ENCODE data around the gene PXK. TPM values are rescaled to one million over a fixed set of nuclear protein-coding genes. Genes with fewer than 3 reads are reported as not detected.
A peak's percentile ranks its signal among the peaks of the same experiment; 100 is the strongest.

PXK gene
- total RNA-seq, 2 experiments from 2014 or later = 50.7 to 51.2 TPM

GRCh38 chr3:58469096-58469495, 136.4 kb downstream of the PXK start:
- H3K4me3 Mint-ChIP-seq = no peak overlapping the region
- no peak for DNase-seq
- H3K4me1 Mint-ChIP-seq = peaks cover 58% of the 10 kb centered on the region
- H3K36me3 Mint-ChIP-seq (ENCODE audit: low read depth) = no peaks in the 10 kb centered on the region
- H3K27ac Mint-ChIP-seq = no peak overlapping the region
- POLR2A ChIA-PET = no interaction called here
- H3K9me3 Mint-ChIP-seq = no peaks in the 10 kb centered on the region
- H3K27me3 Mint-ChIP-seq = no peaks in the 10 kb centered on the region
- CTCF ChIA-PET = interaction anchor here (0.7 to 6.1 kb wide), 4 partner anchors 23 to 162 kb away, joined by 3 to 28 read pairs (median 4); partner anchors contain the start of genes HTD2, KCTD6 and RPP14

GRCh38 chr3:58470363-58471024, 137.8 kb downstream of the PXK start:
- POLR2A ChIA-PET = interaction anchor here (0.7 to 4.2 kb wide), 9 partner anchors 13 to 914 kb away, joined by 3 to 44 read pairs (median 4); partner anchors contain the start of genes HTD2, KCTD6, PDE12 and PDHB
- Mint-ChIP-seq H3K36me3 (ENCODE audit: low read depth) (no peaks in the 10 kb centered on the region), H3K4me3 (no peak overlapping the region), H3K9me3 (no peaks in the 10 kb centered on the region), H3K4me1 (peaks cover 63% of the 10 kb centered on the region), H3K27ac (peak overlapping the region; percentile 89), H3K27me3 (no peaks in the 10 kb centered on the region)
- no peak for DNase-seq
- CTCF ChIA-PET = interaction anchor here (1.0 to 6.1 kb wide), 9 partner anchors 14 to 164 kb away, joined by 3 to 56 read pairs (median 5); partner anchors contain the start of genes HTD2, KCTD6, PDHB and PXK

DNA sequence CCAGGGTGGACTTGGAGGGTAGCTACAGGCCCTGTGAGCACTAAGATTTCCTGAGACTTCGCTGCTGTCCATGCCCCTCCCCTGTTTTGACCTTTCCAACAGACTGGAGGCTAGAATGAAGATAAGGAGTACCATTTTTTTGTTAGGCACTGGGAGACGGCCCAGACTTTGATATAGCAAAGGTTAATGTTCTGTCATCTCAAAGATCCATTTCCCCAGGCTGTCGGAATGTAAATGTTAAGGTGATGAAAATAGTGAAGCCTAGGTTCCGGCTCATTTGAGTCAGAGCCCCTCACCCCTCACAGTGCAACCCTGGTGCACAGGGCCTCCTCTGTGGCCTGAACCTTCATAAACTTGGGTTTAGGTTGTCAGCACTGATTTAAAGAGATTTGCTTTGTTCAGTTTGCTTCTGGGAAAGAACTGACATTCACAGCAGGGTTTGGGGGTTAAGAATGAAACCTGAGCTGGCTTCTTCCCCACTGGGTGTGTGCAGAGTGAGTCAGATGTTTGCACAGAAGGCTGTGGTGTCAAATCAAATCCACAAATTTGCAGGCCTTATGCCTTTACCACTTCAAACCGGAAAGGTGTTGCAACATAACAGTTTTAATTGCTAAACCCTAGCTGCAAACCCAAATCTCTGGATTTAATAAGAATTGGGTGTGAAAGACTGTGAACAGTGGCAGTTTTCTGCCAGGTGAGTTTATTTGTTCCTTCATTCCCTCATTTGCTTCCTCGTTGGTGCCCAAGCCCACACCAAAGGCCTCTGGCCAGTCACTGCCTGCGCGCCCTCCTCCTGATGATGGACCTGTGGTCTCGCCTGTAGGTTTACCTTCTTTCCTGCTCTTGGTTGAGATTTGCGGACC, 138.6 kb downstream of the PXK start:
- Mint-ChIP-seq H3K9me3 (no peaks in the 10 kb centered on the region), H3K27me3 (no peaks in the 10 kb centered on the region), H3K36me3 (ENCODE audit: low read depth) (no peaks in the 10 kb centered on the region), H3K4me3 (peak overlapping the region; percentile 62), H3K27ac (peak overlapping the region; percentile 89), H3K4me1 (peaks cover 61% of the 10 kb centered on the region)
- DNase-seq = peak; percentile 75
- POLR2A ChIA-PET = interaction anchor here (0.7 to 4.2 kb wide), 11 partner anchors 12 to 915 kb away, joined by 3 to 44 read pairs (median 4); partner anchors contain the start of genes HTD2, KCTD6, PDE12 and PDHB
- CTCF ChIA-PET = interaction anchor here (1.0 to 6.1 kb wide), 10 partner anchors 8 to 294 kb away, joined by 3 to 56 read pairs (median 5); partner anchors contain the start of genes HTD2, KCTD6, PXK and RPP14

DNA sequence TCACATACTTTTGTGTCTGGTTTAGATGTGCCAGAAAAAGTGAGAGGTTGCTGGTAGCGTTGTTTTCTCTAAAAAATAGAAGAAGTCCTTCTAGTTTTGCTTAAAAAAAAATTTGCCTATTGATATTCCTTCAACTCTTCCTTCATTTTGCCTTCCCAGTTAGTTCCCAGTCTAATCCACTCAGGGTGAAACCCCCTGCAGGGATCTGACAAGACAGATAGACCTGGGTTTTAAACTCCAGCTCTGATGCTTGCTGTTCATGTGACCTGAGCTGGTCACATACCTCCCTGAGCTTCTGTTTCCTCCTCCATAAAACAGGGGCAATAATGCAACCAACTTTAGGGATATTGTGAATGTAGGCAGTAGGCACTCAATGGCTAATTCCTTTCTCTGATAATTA, 140.6 kb downstream of the PXK start:
- peak overlapping the region; percentile 61 for H3K27ac Mint-ChIP-seq
- DNase-seq = no peak
- CTCF ChIA-PET = interaction anchor here (1.5 to 6.1 kb wide), 6 partner anchors 10 to 167 kb away, joined by 3 to 56 read pairs (median 17); partner anchors contain the start of genes HTD2, KCTD6 and RPP14
- H3K36me3 Mint-ChIP-seq (ENCODE audit: low read depth) = no peaks in the 10 kb centered on the region
- POLR2A ChIA-PET = interaction anchor here (1.5 to 4.2 kb wide), 3 partner anchors 13 to 40 kb away, joined by 5 to 44 read pairs (median 8); partner anchors contain the start of genes KCTD6 and PDHB
- H3K4me3 Mint-ChIP-seq = no peak overlapping the region
- no peaks in the 10 kb centered on the region for H3K9me3 Mint-ChIP-seq
- H3K27me3 Mint-ChIP-seq = no peaks in the 10 kb centered on the region
- H3K4me1 Mint-ChIP-seq = peaks cover 61% of the 10 kb centered on the region

DNA sequence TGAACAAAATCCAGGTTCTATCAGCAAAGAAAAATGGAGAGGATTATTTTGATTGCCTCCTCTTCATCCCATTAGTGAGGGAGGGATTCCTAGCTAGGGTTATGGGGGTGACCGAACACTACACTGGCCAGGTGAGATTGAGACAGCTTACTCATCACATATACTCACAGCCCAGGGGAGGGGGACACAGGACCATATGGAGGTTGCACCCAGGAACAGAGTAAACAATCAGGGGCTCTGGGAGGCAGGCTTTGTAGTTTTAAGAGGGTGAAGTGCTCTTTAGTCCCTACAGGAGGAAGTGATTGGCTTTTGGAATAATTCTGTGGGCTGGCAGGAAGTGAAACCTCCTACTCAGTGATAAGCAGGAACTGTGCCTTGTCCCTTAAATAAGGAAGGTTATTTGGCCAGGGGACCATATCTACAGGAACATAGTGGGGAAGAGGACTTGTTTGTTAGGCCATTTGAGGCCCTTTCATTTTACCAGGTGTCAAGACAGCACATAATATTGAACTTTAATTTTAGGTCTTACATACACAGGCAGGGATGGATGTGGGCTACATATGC, 141.7 kb downstream of the PXK start:
- Mint-ChIP-seq H3K27me3 (peaks cover 4% of the 10 kb centered on the region), H3K9me3 (peaks cover 2% of the 10 kb centered on the region), H3K27ac (no peak overlapping the region), H3K4me1 (peaks cover 55% of the 10 kb centered on the region), H3K36me3 (ENCODE audit: low read depth) (peaks cover 5% of the 10 kb centered on the region), H3K4me3 (no peak overlapping the region)
- no peak for DNase-seq
- ChIA-PET POLR2A (interaction anchor here (1.5 to 2.3 kb wide), 2 partner anchors 12 to 41 kb away, joined by 5 to 8 read pairs; partner anchors contain the start of gene PDHB), CTCF (interaction anchor here (3.1 to 6.1 kb wide), 3 partner anchors 11 to 168 kb away, joined by 22 to 56 read pairs (median 28); partner anchors contain the start of genes HTD2, KCTD6 and RPP14)

- CTCF ChIA-PET = interaction anchor here (1.4 to 6.1 kb wide), 2 partner anchors 168 to 169 kb away, joined by 3 to 28 read pairs; partner anchors contain the start of genes HTD2 and RPP14
- no peak overlapping the region for H3K4me3 Mint-ChIP-seq
- DNase-seq = no peak
- peaks cover 2% of the 10 kb centered on the region for H3K9me3 Mint-ChIP-seq
- peaks cover 52% of the 10 kb centered on the region for H3K4me1 Mint-ChIP-seq
- POLR2A ChIA-PET = interaction anchor here (1.0 to 1.2 kb wide), 2 partner anchors 12 to 17 kb away, joined by 3 read pairs; partner anchors contain the start of gene KCTD6
- H3K27ac Mint-ChIP-seq = no peak overlapping the region
- H3K27me3 Mint-ChIP-seq = peaks cover 6% of the 10 kb centered on the region
- H3K36me3 Mint-ChIP-seq (ENCODE audit: low read depth) = peaks cover 8% of the 10 kb centered on the region
Observed at GRCh38 chr3:58474967-58475578, 142.4 kb downstream of the PXK start.

Other genes with a start within 250 kb of the PXK start
- not detected for gene DNASE1L3, start 121.9 kb upstream of the PXK start, total RNA-seq
- 1 to 10 TPM; 4.5 to 6.1 TPM for gene ABHD6, start 95.1 kb upstream of the PXK start, total RNA-seq
- gene RPP14, start 26.6 kb upstream of the PXK start, total RNA-seq = 10 to 100 TPM; 10.7 to 11.2 TPM
- gene HTD2, start 26.4 kb upstream of the PXK start, total RNA-seq = 1 to 10 TPM; 6.3 to 8.5 TPM
- gene PDHB, start 100.9 kb downstream of the PXK start, total RNA-seq = 10 to 100 TPM; 55.5 to 58.9 TPM
- gene KCTD6, start 159.2 kb downstream of the PXK start, total RNA-seq = 10 to 100 TPM in 1 of 2 experiments, 1 to 10 TPM in 1; 9.4 to 12.4 TPM
- gene ACOX2, start 204.3 kb downstream of the PXK start, total RNA-seq = not detected
- not detected for gene FAM107A, start 244.5 kb downstream of the PXK start, total RNA-seq